ENCODE results near the gene MAPRE2.

The MAPRE2 gene

GRCh38 chr18:35040988-35041814 lies at the start of gene MAPRE2:
TSS of gene MAPRE2 (plus strand) at chr18:35041413. CDS start at chr18:35041540, 127 bp downstream.
- peak; percentile 58 for DNase-seq

GRCh38 chr18:34991561-34991960 lies 49.7 kb upstream of the MAPRE2 start:
- no peak for DNase-seq

- no peak for DNase-seq
Observed at GRCh38 chr18:34993289-34993688, 47.9 kb upstream of the MAPRE2 start.

- DNase-seq = no peak
Observed at GRCh38 chr18:34995746-34996145, 45.5 kb upstream of the MAPRE2 start.

GRCh38 chr18:34998661-34999060 lies 42.6 kb upstream of the MAPRE2 start:
- no peak for DNase-seq

GRCh38 chr18:34999756-35000289 lies 41.4 kb upstream of the MAPRE2 start:
- no peak for DNase-seq

- no peak for DNase-seq
Observed at GRCh38 chr18:35000457-35000856, 40.8 kb upstream of the MAPRE2 start.

GRCh38 chr18:35002120-35002519 lies 39.1 kb upstream of the MAPRE2 start:
- DNase-seq = no peak

- DNase-seq = no peak
Observed at GRCh38 chr18:35005963-35006577, 35.1 kb upstream of the MAPRE2 start.

- DNase-seq = no peak
Observed at GRCh38 chr18:35010156-35010555, 31.1 kb upstream of the MAPRE2 start.

- no peak for DNase-seq
Observed at GRCh38 chr18:35010993-35011392, 30.2 kb upstream of the MAPRE2 start.

- DNase-seq = no peak
Observed at GRCh38 chr18:35019933-35020332, 21.3 kb upstream of the MAPRE2 start.

- DNase-seq = no peak
Observed at GRCh38 chr18:35022426-35023001, 18.7 kb upstream of the MAPRE2 start.

GRCh38 chr18:35024196-35024595 lies 17.0 kb upstream of the MAPRE2 start:
- DNase-seq = no peak

GRCh38 chr18:35024965-35025364 lies 16.2 kb upstream of the MAPRE2 start:
- DNase-seq = no peak

- no peak for DNase-seq
Observed at GRCh38 chr18:35026407-35027061, 14.7 kb upstream of the MAPRE2 start.

GRCh38 chr18:35027206-35027605 lies 14.0 kb upstream of the MAPRE2 start:
- DNase-seq = no peak

- no peak for DNase-seq
Observed at GRCh38 chr18:35028536-35028935, 12.7 kb upstream of the MAPRE2 start.

- DNase-seq = no peak
Observed at GRCh38 chr18:35029103-35029502, 12.1 kb upstream of the MAPRE2 start.

GRCh38 chr18:35029770-35030169 lies 11.4 kb upstream of the MAPRE2 start:
- DNase-seq = no peak

- no peak for DNase-seq
Observed at GRCh38 chr18:35030277-35030989, 10.8 kb upstream of the MAPRE2 start.

- DNase-seq = no peak
Observed at GRCh38 chr18:35032113-35032512, 9.1 kb upstream of the MAPRE2 start.

GRCh38 chr18:35038029-35038428 lies 3.2 kb upstream of the MAPRE2 start:
- DNase-seq = no peak

Measured in SIG-M5 (cell line).